Right cardiac atrium (tissue), 5 donors: ENCODE measurements around the gene MRC1. TPM values are rescaled to one million over a fixed set of nuclear protein-coding genes. Genes with fewer than 3 reads are reported as not detected.

ENCODE experiments used
- ATAC-seq, 2 donors: fragments of 200-7000 bp; cut with Tn5 transposase; one replicate each; pipeline versions ENCODE4 v1.8.0 to v1.9.1; 2020; ENCODE audit warnings: moderate library complexity in 2 of 2, mild to moderate bottlenecking in 1 of 2
- DNase-seq, 3 donors: peaks; one replicate each; pipeline ENCODE4 v3.0.0-alpha.2; 2020
- H3K27ac ChIP-seq: one replicate; pipeline ENCODE4 v1.5.1; 2013; ENCODE audit warnings: mild to moderate bottlenecking, low read length, control low read depth, moderate library complexity
- H3K27me3 ChIP-seq: one replicate; pipeline ENCODE4 v1.6.1; 2013; ENCODE audit not compliant: control insufficient read depth, insufficient read depth
- H3K4me1 ChIP-seq: one replicate; pipeline ENCODE4 v1.6.1; 2013; ENCODE audit warnings: low read length; ENCODE audit not compliant: control insufficient read depth, insufficient read depth
- H3K4me3 ChIP-seq: one replicate; pipeline ENCODE4 v1.5.1; 2013; ENCODE audit warnings: low read length, control low read depth
- H3K9me3 ChIP-seq: one replicate; pipeline ENCODE4 v1.6.1; 2013; ENCODE audit warnings: low read length; ENCODE audit not compliant: control insufficient read depth
- WGBS: extraction: QIAGEN DNeasy Blood & Tissue Kit; methylation state at CpG from one replicate; pipeline ENCODE4 v1.1.7; 2013; 5-methylcytosine and 5-hydroxymethylcytosine counted together
- intact Hi-C, 4 donors: fragments of 100-400 bp; cut with DNase I; formaldehyde crosslinking; loops; one replicate each; pipeline versions ENCODE4 v1.11.0 to v1.14.0; 2022 to 2023
- polyA plus RNA-seq: library from polyadenylated mRNA; stranded (reverse); fragments of 200-250 nt; gene quantifications from one replicate; pipeline ENCODE4 v1.2.3, GENCODE V29; 2013
- total RNA-seq, 4 donors: library from RNA; stranded (reverse); fragmentation: NEBNext Ultra II Directional; extraction: Animal tissue kit (Norgen Biotek cat#: 25700); gene quantifications; one replicate each; pipeline ENCODE4 v1.2.1, GENCODE V29; 2021
- donor health status: healthy with polysubstance abuse.
- donor health status: DM: no; HTN: yes; CAD: no.
- donor health status: DM: no; HTN: no; CAD: no.
- donor health status: DM: no; HTN: yes; CAD: no; lungs with severe emphysema.
- donor health status: DM: yes; HTN: yes; CAD: no.

The MRC1 gene
- total and polyA plus RNA-seq, 5 donors, result 4.4 to 51.8 (median 38.3) TPM

- intact Hi-C loops, result loop anchor here (5.0 to 10.0 kb wide), 3 partner anchors 365 to 370 kb away; no protein-coding TSS in a partner anchor
- H3K9me3 ChIP-seq, result no peaks in the 10 kb centered on the region
- 57% methylated on average over 5 of the region's 5 CpGs for WGBS
- no peaks in the 10 kb centered on the region for H3K4me1 ChIP-seq
- ATAC-seq, result no peak
- no peak overlapping the region for H3K4me3 ChIP-seq
- DNase-seq, result no peak
- no peaks in the 10 kb centered on the region for H3K27me3 ChIP-seq
- H3K27ac ChIP-seq, result no peak overlapping the region
Observed at GRCh38 chr10:17847585-17848296, 38.6 kb downstream of the MRC1 start.

GRCh38 chr10:17848646-17849045, 39.5 kb downstream of the MRC1 start:
- 86% methylated on average over 5 of the region's 5 CpGs for WGBS
- Histone ChIP-seq H3K9me3 (no peaks in the 10 kb centered on the region), H3K27me3 (no peaks in the 10 kb centered on the region), H3K4me3 (no peak overlapping the region), H3K27ac (no peak overlapping the region), H3K4me1 (no peaks in the 10 kb centered on the region)
- DNase-seq, result no peak
- intact Hi-C loops, result loop anchor here (5.0 to 10.0 kb wide), 3 partner anchors 364 to 369 kb away; no protein-coding TSS in a partner anchor
- no peak for ATAC-seq

- 66% methylated on average over 3 of the region's 3 CpGs for WGBS
- no peak for DNase-seq
- intact Hi-C loops, result no loop called here
- ATAC-seq, result no peak
- Histone ChIP-seq H3K4me1 (no peaks in the 10 kb centered on the region), H3K27ac (no peak overlapping the region), H3K4me3 (no peak overlapping the region), H3K27me3 (no peaks in the 10 kb centered on the region), H3K9me3 (no peaks in the 10 kb centered on the region)
Observed at GRCh38 chr10:17850501-17850900, 41.4 kb downstream of the MRC1 start.

GRCh38 chr10:17851611-17852010, 42.5 kb downstream of the MRC1 start:
- peak; percentile 56 to 85 (median 83) for DNase-seq
- H3K27me3 ChIP-seq, result no peaks in the 10 kb centered on the region
- no peak overlapping the region for H3K4me3 ChIP-seq
- ATAC-seq, result peak in 1 of 2 donors; percentile 11
- intact Hi-C loops, result no loop called here
- H3K4me1 ChIP-seq, result no peaks in the 10 kb centered on the region
- H3K9me3 ChIP-seq, result no peaks in the 10 kb centered on the region
- no peak overlapping the region for H3K27ac ChIP-seq
- 15% methylated on average over 4 of the region's 4 CpGs for WGBS

- H3K4me3 ChIP-seq, result no peak overlapping the region
- ATAC-seq, result no peak
- H3K27me3 ChIP-seq, result no peaks in the 10 kb centered on the region
- intact Hi-C loops, result no loop called here
- no peaks in the 10 kb centered on the region for H3K9me3 ChIP-seq
- H3K27ac ChIP-seq, result no peak overlapping the region
- DNase-seq, result no peak
- WGBS, result 86% methylated on average over 7 of the region's 7 CpGs
- no peaks in the 10 kb centered on the region for H3K4me1 ChIP-seq
Observed at GRCh38 chr10:17854044-17854652, 45.0 kb downstream of the MRC1 start.

DNA sequence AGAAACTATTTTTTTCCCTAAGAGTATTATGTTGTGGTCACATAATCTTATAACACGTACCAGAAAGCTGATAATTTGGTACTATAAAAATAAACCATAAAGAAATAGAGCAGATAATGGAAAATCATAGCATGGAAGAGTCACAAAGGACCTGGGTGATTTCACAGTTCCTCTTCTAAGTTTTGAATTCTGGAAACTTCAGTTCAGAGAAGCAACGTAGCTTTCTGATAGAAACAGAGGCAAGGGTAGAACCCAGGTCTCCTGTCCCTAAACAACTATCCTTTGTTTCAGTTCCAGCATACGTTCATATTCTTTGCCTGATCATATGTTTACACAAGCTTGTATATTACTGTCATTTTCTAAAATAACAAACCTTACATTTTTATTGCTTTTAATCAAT, 47.9 kb downstream of the MRC1 start:
- WGBS, result 57% methylated on average over 3 of the region's 3 CpGs
- no peaks in the 10 kb centered on the region for H3K9me3 ChIP-seq

DNA sequence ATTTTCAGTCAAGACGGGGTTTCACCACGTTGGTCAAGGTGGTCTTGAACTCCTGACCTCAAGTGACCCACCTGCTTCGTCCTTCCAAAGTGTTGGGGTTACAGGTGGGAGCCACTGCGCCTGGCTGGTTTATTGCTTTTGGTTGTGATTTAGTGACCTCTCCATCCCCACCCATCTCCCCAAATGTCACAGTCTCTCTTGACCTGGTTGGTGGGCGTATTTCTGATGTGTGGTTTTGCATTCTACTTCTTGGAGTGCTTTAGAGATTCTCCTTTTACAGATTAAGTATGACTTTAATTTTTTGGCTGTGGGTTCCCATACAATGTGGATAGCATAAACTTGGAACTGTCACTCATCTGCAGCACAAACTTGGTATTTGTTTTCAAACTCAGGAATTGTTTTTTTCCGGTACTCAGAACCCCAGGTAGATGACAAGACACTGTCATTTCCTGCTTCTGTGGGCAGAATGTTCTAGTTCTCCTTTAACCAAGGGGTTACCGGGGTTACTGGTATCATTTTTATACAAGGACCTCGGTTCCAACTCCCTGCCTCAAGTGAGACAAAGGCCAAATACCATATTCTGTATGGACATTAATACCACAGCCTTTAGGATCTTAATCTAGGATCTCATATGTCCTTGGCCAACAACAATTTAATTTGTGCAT, 50.5 kb downstream of the MRC1 start:
- no peaks in the 10 kb centered on the region for H3K9me3 ChIP-seq
- no peak for DNase-seq
- no peak overlapping the region for H3K4me3 ChIP-seq
- no peak for ATAC-seq
- H3K27me3 ChIP-seq, result no peaks in the 10 kb centered on the region
- H3K27ac ChIP-seq, result no peak overlapping the region
- no peaks in the 10 kb centered on the region for H3K4me1 ChIP-seq
- intact Hi-C loops, result no loop called here
- 84% methylated on average over 8 of the region's 8 CpGs for WGBS

More for the DNA sequence above, 47.9 kb downstream of the MRC1 start:
- H3K4me1 ChIP-seq, result no peaks in the 10 kb centered on the region
- H3K27me3 ChIP-seq, result no peaks in the 10 kb centered on the region
- no peak for ATAC-seq
- H3K4me3 ChIP-seq, result no peak overlapping the region
- DNase-seq, result no peak
- intact Hi-C loops, result no loop called here
- no peak overlapping the region for H3K27ac ChIP-seq

- Histone ChIP-seq H3K27ac (no peak overlapping the region), H3K9me3 (no peaks in the 10 kb centered on the region), H3K4me1 (no peaks in the 10 kb centered on the region), H3K27me3 (no peaks in the 10 kb centered on the region), H3K4me3 (no peak overlapping the region)
- intact Hi-C loops, result no loop called here
- WGBS, result 87% methylated on average over 5 of the region's 5 CpGs
- DNase-seq (no peak), ATAC-seq (no peak)
Observed at GRCh38 chr10:17861760-17862159, 52.6 kb downstream of the MRC1 start.

DNA sequence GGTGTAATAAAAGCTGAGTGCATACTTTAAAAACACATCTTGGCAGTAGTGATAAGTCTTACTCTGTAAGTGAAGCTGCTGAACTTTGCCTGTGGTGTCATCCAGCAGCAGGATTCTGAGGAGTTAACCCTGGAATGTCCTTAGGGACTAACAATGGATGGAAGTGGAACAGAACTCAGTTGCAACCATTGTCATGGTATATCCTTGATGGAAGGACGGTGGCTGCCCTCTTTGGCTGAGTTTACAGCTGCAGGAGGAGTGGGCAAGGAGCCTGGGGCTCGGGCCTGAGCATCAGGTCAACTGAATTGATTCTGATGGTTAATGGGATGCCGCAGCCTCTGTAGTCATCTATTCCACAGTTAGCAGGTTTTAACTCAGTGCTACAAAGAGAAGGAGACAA, 56.2 kb downstream of the MRC1 start:
- H3K27me3 ChIP-seq, result no peaks in the 10 kb centered on the region
- no peak for ATAC-seq
- no peak overlapping the region for H3K4me3 ChIP-seq
- intact Hi-C loops, result no loop called here
- DNase-seq, result no peak
- H3K4me1 ChIP-seq, result no peaks in the 10 kb centered on the region
- 65% methylated on average over 3 of the region's 3 CpGs for WGBS
- no peak overlapping the region for H3K27ac ChIP-seq
- H3K9me3 ChIP-seq, result no peaks in the 10 kb centered on the region

- DNase-seq, result no peak
- Histone ChIP-seq H3K27me3 (no peaks in the 10 kb centered on the region), H3K9me3 (no peaks in the 10 kb centered on the region), H3K27ac (no peak overlapping the region), H3K4me1 (no peaks in the 10 kb centered on the region), H3K4me3 (no peak overlapping the region)
- intact Hi-C loops, result no loop called here
- WGBS, result 91% methylated on average over 10 of the region's 10 CpGs
- no peak for ATAC-seq
Observed at GRCh38 chr10:17866346-17866745, 57.2 kb downstream of the MRC1 start.

- intact Hi-C loops, result no loop called here
- no peak overlapping the region for H3K27ac ChIP-seq
- 76% methylated on average over 2 of the region's 2 CpGs for WGBS
- H3K4me3 ChIP-seq, result no peak overlapping the region
- ATAC-seq (no peak), DNase-seq (no peak)
- no peaks in the 10 kb centered on the region for H3K27me3 ChIP-seq
- H3K9me3 ChIP-seq, result no peaks in the 10 kb centered on the region
- H3K4me1 ChIP-seq, result no peaks in the 10 kb centered on the region
Observed at GRCh38 chr10:17867056-17867455, 57.9 kb downstream of the MRC1 start.
